GM18505 (cell line): ENCODE results near the gene RXRA.
A peak's percentile ranks its signal among the peaks of the same experiment; 100 is the strongest.

Experiments used
- ATAC-seq: cut with Tn5 transposase; IDR thresholded peaks from one replicate; pipeline ENCODE4 v1.9.1; 2021; ENCODE audit not compliant: unreplicated experiment
- POLR2A ChIP-seq: IDR thresholded peaks from 4 replicates; pipeline ENCODE4 v1.6.1; 2011; ENCODE audit warnings: borderline replicate concordance; ENCODE audit not compliant: insufficient read depth, insufficient read length; ENCODE audit errors: extremely low read depth

The RXRA gene

GRCh38 chr9:134388976-134389375 is 62.7 kb downstream of the RXRA start:
- TF ChIP-seq POLR2A, result no peak
- ATAC-seq, result no peak

DNA sequence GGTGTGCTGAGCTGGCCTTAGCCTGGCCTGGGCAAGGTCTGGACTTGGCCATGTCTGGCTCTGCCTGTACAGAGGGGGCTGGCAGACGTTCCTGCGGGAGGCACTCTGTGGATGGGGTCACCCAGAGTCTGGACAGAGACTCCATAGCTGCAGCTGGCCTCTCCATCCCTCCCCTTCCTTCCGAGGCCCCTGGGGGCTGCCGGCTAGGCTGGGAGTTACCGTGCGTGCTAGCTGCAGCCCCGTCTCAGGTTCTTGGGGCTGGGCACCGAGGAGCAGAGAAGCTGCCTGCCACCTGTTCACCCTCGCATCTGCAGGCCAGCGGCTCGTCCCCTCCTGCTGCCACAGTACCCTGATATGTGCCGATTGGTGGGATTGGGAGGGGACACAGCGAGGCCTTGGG is 63.4 kb downstream of the RXRA start:
- no peak for TF ChIP-seq POLR2A
- no peak for ATAC-seq

DNA sequence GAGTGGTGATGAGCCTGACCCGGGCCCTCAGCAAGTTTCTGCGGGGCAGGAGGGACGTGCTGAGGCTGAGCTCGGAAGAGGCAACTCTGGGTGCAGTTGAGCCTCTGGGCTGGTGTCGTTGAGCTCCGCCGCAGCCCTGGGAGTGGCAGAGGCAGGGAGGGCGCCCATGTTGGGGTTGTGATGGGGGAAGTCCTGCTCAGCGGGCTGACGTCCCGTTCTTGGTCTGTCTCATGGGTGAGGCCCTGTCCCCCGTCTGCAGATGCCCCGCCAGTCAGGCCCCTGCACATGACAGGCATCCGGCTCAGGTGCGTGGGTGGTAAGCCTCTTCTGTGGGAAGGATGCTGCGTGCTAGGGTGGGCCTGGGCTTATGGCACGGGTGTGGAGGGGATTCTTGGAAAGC is 64.3 kb downstream of the RXRA start:
- peak; percentile 40 for TF ChIP-seq POLR2A
- ATAC-seq, result peak; percentile 34

DNA sequence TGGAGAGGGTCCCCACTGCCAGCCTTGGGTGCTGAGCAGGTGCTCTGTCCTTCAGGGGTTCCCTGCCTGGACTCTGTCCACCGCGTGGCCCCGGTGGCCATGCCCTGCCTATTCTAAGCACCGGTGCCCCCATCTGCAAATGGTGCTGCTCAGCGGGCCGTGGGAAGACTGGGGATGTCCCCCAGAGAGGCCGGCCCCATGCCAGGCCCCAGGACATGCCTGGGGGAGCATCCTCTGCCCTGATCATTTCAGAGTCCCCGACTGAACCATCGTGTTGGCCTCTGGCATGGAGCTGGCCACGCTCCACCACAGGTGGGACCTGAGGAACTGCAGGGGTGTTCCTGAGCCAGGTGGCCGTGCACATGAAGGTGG is 64.7 kb downstream of the RXRA start:
- TF ChIP-seq POLR2A, result no peak
- peak; percentile 26 for ATAC-seq

DNA sequence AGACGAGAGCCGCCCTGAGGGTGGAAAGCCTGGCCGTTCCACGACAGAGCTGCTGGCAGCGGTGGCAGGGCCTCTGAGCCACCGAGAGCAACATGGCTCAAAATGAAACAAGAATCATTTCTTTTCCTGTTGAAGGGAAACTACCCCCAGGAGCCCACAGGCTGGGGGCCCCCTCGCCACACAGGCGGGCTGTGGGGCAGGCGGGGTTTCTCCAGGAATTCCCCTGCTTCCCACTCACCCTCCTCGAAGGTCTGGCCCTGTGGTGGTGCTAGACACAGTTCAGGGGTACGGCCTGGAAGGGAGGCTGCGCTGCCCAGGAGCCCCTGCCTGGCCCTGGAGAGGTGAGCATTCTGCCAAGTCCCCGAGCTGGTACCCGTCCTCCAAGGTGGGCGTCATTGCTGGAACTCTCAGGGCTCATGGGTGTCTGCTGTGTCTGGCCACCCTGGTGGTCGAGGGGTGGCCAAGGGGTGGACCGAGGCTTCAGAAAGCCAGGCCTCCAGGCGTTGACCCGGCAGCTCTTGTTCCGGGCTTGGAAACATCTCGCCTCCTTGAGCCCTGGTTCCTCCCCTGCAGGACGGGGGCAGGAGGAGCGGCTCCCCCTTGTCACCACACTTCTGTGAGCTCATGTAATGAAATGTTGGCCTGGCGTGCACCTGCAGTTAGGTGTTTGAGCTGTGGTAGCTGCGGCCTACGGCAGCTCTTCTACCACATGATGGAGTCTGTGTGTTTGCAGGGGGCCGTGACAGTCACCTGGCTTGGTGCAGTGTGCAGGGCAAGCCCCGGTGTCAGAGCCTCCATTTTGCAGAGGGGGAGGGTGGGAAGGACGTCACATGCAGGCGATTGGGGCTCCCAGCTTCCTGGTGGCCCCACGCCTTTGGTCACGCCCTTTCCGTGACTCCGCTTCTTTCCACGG is 65.3 kb downstream of the RXRA start:
- peak; percentile 41 for ATAC-seq
- TF ChIP-seq POLR2A, result peak; percentile 82

DNA sequence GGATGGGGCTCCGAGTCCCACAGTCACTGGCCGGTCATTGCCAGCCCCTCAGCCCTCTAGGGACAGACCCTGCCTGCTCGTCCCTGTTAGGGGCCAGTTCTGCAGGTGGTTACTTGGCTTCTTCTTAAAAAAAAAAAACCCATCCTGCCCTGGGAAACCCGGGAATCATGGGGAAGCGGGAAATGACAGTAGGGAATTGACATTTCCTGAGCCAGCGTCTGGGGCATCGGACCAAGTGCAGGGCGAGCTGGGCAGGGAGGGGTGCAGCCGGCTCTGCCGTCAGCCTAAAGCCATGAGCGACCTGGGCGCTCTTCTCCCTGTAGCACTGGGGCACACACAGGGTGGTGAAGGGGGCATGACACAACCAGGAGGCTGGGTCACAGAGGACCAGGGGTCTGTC is 66.6 kb downstream of the RXRA start:
- TF ChIP-seq POLR2A, result no peak
- no peak for ATAC-seq

DNA sequence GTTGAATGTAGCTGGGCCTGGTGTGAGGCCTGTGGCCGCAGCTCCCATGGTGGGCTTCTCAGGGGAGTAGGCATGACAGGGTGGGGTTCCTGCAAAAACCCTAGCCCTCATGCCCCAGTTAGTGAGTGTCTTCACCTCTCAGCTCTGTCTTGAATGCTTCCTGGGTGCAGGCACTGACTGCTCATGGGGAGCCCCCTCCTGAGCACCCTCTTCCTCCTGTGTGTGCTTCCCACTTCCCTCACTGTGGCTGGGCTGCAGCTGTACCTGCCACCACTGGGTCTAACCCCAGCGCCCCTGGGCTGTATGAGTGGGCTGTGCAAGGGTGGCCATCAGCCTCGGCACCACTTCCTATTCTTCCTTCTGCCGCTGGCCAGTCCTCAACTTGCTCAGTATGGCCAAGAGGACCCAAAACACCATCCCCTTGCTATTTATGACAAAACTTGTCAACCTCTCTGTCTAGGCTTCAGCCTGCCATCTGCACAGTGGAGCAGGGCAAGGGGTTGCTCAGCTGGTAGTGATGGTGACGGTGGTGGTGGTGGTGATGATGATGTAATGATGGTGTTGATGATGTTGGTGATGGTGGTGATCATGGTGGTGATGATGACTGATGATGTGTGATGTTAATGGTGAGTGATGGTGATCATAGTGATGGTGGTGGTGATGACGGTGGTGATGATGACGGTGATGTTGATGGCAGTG is 67.5 kb downstream of the RXRA start:
- no peak for ATAC-seq
- TF ChIP-seq POLR2A, result no peak

DNA sequence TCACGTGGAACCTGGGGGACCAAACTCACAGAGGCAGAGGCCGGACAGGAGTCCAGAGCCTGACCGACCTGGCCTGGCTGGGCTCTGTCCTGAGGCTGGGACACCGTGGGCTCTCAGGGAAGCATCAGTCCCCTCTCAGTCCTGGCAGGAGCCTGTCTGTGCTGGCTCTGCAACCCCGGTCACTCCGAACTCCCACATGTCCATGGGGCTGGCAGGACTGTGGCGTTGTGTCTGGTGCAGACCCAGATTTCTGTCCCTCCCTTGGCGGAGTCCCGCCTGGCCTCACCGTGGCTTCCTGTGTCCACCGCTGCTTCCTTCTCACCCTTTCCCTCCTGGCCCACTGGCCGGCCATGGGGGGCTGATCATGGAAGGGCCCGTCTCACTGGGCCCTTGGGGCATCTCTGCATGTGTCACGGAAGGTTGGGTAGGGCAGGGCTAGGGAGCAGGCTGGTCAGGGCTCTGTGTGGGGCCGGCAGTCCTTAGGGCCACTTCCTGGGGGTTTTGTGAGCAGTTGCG is 68.8 kb downstream of the RXRA start:
- TF ChIP-seq POLR2A, result no peak
- ATAC-seq, result no peak

- ATAC-seq, result no peak
- TF ChIP-seq POLR2A, result no peak
These were observed 69.5 kb downstream of the RXRA start for GRCh38 chr9:134395737-134396257.

- ATAC-seq, result no peak
These were observed 70.0 kb downstream of the RXRA start for GRCh38 chr9:134396258-134396742.

GRCh38 chr9:134396825-134397224 is 70.6 kb downstream of the RXRA start:
- no peak for TF ChIP-seq POLR2A
- ATAC-seq, result no peak

More at GRCh38 chr9:134396258-134396742, 70.0 kb downstream of the RXRA start:
- peak; percentile 61 for TF ChIP-seq POLR2A

DNA sequence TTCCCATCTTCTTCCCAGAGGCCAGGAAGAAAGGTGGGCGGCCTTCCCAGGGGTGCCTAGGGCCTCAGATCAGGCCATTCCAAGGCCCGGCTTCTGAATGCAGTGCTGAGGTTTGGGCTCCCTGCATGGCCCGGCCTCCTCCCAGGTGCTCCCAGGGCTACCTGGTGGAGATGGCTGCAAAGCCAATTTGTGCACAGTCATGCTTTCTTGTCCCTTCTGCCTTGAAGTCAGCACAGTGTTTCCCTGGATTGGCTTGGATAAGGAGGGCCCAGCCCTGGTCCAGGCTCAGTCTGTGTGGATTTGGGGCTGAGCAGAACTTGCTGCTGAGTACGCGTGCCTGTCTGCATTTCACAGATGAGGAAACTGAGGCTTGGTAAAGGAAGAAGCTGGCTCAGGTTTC is 72.5 kb downstream of the RXRA start:
- no peak for TF ChIP-seq POLR2A
- ATAC-seq, result no peak

- no peak for ATAC-seq
- no peak for TF ChIP-seq POLR2A
These were observed 73.3 kb downstream of the RXRA start for GRCh38 chr9:134399435-134400056.

GRCh38 chr9:134400283-134400682 is 74.0 kb downstream of the RXRA start:
- no peak for TF ChIP-seq POLR2A
- no peak for ATAC-seq

- no peak for ATAC-seq
- TF ChIP-seq POLR2A, result no peak
These were observed 75.1 kb downstream of the RXRA start for GRCh38 chr9:134401391-134401790.
